Measurements from ENCODE around the gene FXYD6. TPM values are rescaled to one million over a fixed set of nuclear protein-coding genes. Genes with fewer than 3 reads are reported as not detected.
"Not testable (repeated sequence)": the region's sequence is repeated elsewhere in the genome, so short reads cannot be mapped to it uniquely, and the experiment has no call there.

Gene FXYD6
- total RNA-seq, 1 experiment from 2014 or later, result 2.1 TPM

GRCh38 chr11:117870103-117870952, 6.1 kb downstream of the FXYD6 start:
- DNase-seq (ENCODE audit: low spot score), result no peak

- DNase-seq (ENCODE audit: low spot score), result no peak
Observed at GRCh38 chr11:117869604-117870003, 6.9 kb downstream of the FXYD6 start.

GRCh38 chr11:117868815-117869561, 7.5 kb downstream of the FXYD6 start:
- DNase-seq (ENCODE audit: low spot score), result no peak

GRCh38 chr11:117868088-117868487, 8.4 kb downstream of the FXYD6 start:
- no peak for DNase-seq (ENCODE audit: low spot score)

- no peak for DNase-seq (ENCODE audit: low spot score)
Observed at GRCh38 chr11:117866526-117866925, 9.9 kb downstream of the FXYD6 start.

GRCh38 chr11:117865546-117865945, 10.9 kb downstream of the FXYD6 start:
- not testable (repeated sequence) for DNase-seq (ENCODE audit: low spot score)

- DNase-seq (ENCODE audit: low spot score), result no peak
Observed at GRCh38 chr11:117863383-117863782, 13.1 kb downstream of the FXYD6 start.

- DNase-seq (ENCODE audit: low spot score), result no peak
Observed at GRCh38 chr11:117862753-117863152, 13.7 kb downstream of the FXYD6 start.

GRCh38 chr11:117862019-117862725, 14.3 kb downstream of the FXYD6 start:
- no peak for DNase-seq (ENCODE audit: low spot score)

- DNase-seq (ENCODE audit: low spot score), result no peak
Observed at GRCh38 chr11:117861151-117862018, 15.1 kb downstream of the FXYD6 start.

GRCh38 chr11:117860139-117860538, 16.3 kb downstream of the FXYD6 start:
- DNase-seq (ENCODE audit: low spot score), result no peak

- no peak for DNase-seq (ENCODE audit: low spot score)
Observed at GRCh38 chr11:117859488-117860112, 16.9 kb downstream of the FXYD6 start.

- DNase-seq (ENCODE audit: low spot score), result no peak
Observed at GRCh38 chr11:117859061-117859460, 17.4 kb downstream of the FXYD6 start.

- DNase-seq (ENCODE audit: low spot score), result no peak
Observed at GRCh38 chr11:117857734-117858414, 18.6 kb downstream of the FXYD6 start.

- no peak for DNase-seq (ENCODE audit: low spot score)
Observed at GRCh38 chr11:117855912-117856651, 20.4 kb downstream of the FXYD6 start.

GRCh38 chr11:117855186-117855845, 21.1 kb downstream of the FXYD6 start:
- no peak for DNase-seq (ENCODE audit: low spot score)

- no peak for DNase-seq (ENCODE audit: low spot score)
Observed at GRCh38 chr11:117852309-117852708, 24.1 kb downstream of the FXYD6 start.

- no peak for DNase-seq (ENCODE audit: low spot score)
Observed at GRCh38 chr11:117851852-117852251, 24.6 kb downstream of the FXYD6 start.

GRCh38 chr11:117851106-117851505, 25.4 kb downstream of the FXYD6 start:
- no peak for DNase-seq (ENCODE audit: low spot score)
